Measurements from ENCODE around the gene PTPRT.

DNA sequence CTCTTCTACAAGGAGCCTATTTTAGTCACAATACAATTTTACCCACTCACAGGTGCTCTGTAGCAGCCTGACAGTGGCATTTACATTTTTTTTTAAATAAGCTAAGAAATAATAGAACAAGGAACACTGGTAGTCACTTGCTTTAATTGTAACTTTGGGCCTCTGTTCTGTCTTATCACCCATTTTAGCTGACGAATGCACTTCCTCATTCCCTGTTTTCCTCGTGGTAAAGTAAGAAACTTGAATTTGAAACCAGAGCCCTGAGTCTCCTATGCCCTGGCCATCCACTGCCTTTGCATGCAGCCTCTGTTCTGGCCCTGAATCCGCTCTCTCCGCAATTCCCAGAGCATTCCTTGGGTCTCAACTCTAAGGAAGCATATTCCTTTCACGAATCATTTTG is 550.6 kb downstream of the PTPRT start:
- TF ChIP-seq PKNOX1 (IDR thresholded peaks at IDR 0.05) (no peak), ZNF384 (IDR thresholded peaks at IDR 0.05) (no peak), LEF1 (IDR thresholded peaks at IDR 0.05; ENCODE audit: borderline replicate concordance) (no peak)
